Neural cell (in vitro differentiated cells): ENCODE data around the gene ARMC9. TPM values are rescaled to one million over a fixed set of nuclear protein-coding genes. Genes with fewer than 3 reads are reported as not detected.
"Not testable (repeated sequence)": the region's sequence is repeated elsewhere in the genome, so short reads cannot be mapped to it uniquely, and the experiment has no call there.

Experiments
- H2AFZ ChIP-seq: fragments of 200-600, 300-800 bp; sonication (generic), shearing (Covaris generic); 2 replicates; pipeline ENCODE4 v1.6.0; 2014; ENCODE audit warnings: low read depth, mild to moderate bottlenecking, antibody characterized with exemption, low read length, moderate library complexity
- H3F3A ChIP-seq: fragments of 200-600 bp; shearing (Covaris generic); 2 replicates; pipeline ENCODE4 v1.6.1; 2016; ENCODE audit warnings: mild to moderate bottlenecking, moderate library complexity, mixed read lengths, antibody characterized with exemption, low read length; ENCODE audit not compliant: insufficient read depth, poor library complexity, severe bottlenecking
- H3K27ac ChIP-seq: fragments of 200-600, 300-800 bp; sonication (generic), shearing (Covaris generic); 2 replicates; pipeline ENCODE4 v1.5.1; 2014; ENCODE audit warnings: mild to moderate bottlenecking, low read length, moderate library complexity
- H3K27me3 ChIP-seq: fragments of 300-800, 200-600 bp; sonication (generic), shearing (Covaris generic); 2 replicates; pipeline ENCODE4 v1.6.0; 2014; ENCODE audit warnings: mild to moderate bottlenecking, low read depth, low read length, moderate library complexity; ENCODE audit not compliant: insufficient read depth
- H3K36me3 ChIP-seq: fragments of 300-800, 200-600 bp; sonication (generic), shearing (Covaris generic); 2 replicates; pipeline ENCODE4 v1.5.1; 2014; ENCODE audit warnings: mild to moderate bottlenecking, antibody characterized with exemption, low read length, moderate library complexity; ENCODE audit not compliant: insufficient read depth
- H3K4me2 ChIP-seq: fragments of 300-800, 200-600 bp; sonication (generic), shearing (Covaris generic); 2 replicates; pipeline ENCODE4 v1.6.0; 2014; ENCODE audit warnings: mild to moderate bottlenecking, low read length
- H3K4me3 ChIP-seq: fragments of 300-800, 200-600 bp; sonication (generic), shearing (Covaris generic); 2 replicates; pipeline ENCODE4 v1.5.1; 2014; ENCODE audit warnings: mild to moderate bottlenecking, low read length, moderate library complexity
- H3K79me2 ChIP-seq: fragments of 200-600 bp; shearing (Covaris generic); replicated peaks from 2 replicates; pipeline ENCODE4 v1.6.0; 2014; ENCODE audit warnings: mild to moderate bottlenecking, low read length, moderate library complexity; ENCODE audit not compliant: insufficient read depth
- H3K9ac ChIP-seq: fragments of 300-800, 200-600 bp; sonication (generic), shearing (Covaris generic); 2 replicates; pipeline ENCODE4 v1.6.1; 2016; ENCODE audit warnings: mild to moderate bottlenecking, low read length, mixed read lengths
- H3K9me2 ChIP-seq: fragments of 200-600 bp; shearing (Covaris generic); 2 replicates; pipeline ENCODE4 v1.6.1; 2016; ENCODE audit warnings: mild to moderate bottlenecking, low read length, mixed read lengths; ENCODE audit not compliant: insufficient read depth
- H3K9me3 ChIP-seq: fragments of 200-600, 300-800 bp; sonication (generic), shearing (Covaris generic); 2 replicates; pipeline ENCODE4 v1.6.1; 2016; ENCODE audit warnings: mild to moderate bottlenecking, mixed run types, low read length, moderate library complexity, mixed read lengths
- H4K20me1 ChIP-seq: fragments of 200-600 bp; shearing (Covaris generic); 2 replicates; pipeline ENCODE4 v1.6.1; 2016; ENCODE audit warnings: mild to moderate bottlenecking, mixed run types; ENCODE audit not compliant: insufficient read depth
- EP300 ChIP-seq: fragments of 450-650 bp; conservative IDR thresholded peaks from 2 replicates; pipeline ENCODE4 v1.6.1; 2014; ENCODE audit warnings: antibody characterized with exemption, mild to moderate bottlenecking, moderate library complexity; ENCODE audit not compliant: poor library complexity, severe bottlenecking
- EZH2 ChIP-seq: fragments of 200-600, 300-800 bp; shearing (Covaris generic), sonication (generic); IDR thresholded peaks from 2 replicates; pipeline ENCODE4 v1.6.1; 2014; ENCODE audit warnings: antibody characterized with exemption, low read length, borderline replicate concordance, mild to moderate bottlenecking; ENCODE audit not compliant: insufficient read depth, poor library complexity, severe bottlenecking
- MXI1 ChIP-seq: fragments of 450-650 bp; conservative IDR thresholded peaks from 2 replicates; pipeline ENCODE4 v1.6.1; 2014; ENCODE audit warnings: antibody characterized with exemption, mild to moderate bottlenecking; ENCODE audit not compliant: poor library complexity, severe bottlenecking
- POLR2AphosphoS5 ChIP-seq: IDR thresholded peaks from 2 replicates; pipeline ENCODE4 v1.6.1; 2012
- RAD21 ChIP-seq: fragments of 450-650 bp; conservative IDR thresholded peaks from 2 replicates; pipeline ENCODE4 v1.6.1; 2014; ENCODE audit warnings: antibody characterized with exemption, mild to moderate bottlenecking, moderate library complexity
- SMC3 ChIP-seq: fragments of 450-650 bp; conservative IDR thresholded peaks from 2 replicates; pipeline ENCODE4 v1.6.1; 2014; ENCODE audit warnings: antibody characterized with exemption, mild to moderate bottlenecking, moderate library complexity; ENCODE audit not compliant: poor library complexity
- TAF1 ChIP-seq: IDR thresholded peaks from 2 replicates; pipeline ENCODE4 v1.6.1; 2012; ENCODE audit warnings: low read depth
- polyA plus RNA-seq: library from polyadenylated mRNA; depleted of rRNA; stranded (reverse); fragments of >200 nt; gene quantifications from 2 replicates; pipeline ENCODE4 v1.2.3, GENCODE V29; 2014
- TF ChIP-seq, protein P1 (sequence below): fragments of 450-650 bp; IDR thresholded peaks from 2 replicates; pipeline ENCODE4 v1.5.1; 2014; ENCODE audit warnings: antibody characterized with exemption, mild to moderate bottlenecking, moderate library complexity; ENCODE audit not compliant: poor library complexity, severe bottlenecking
- TF ChIP-seq, protein P2 (sequence below): IDR thresholded peaks from 2 replicates; pipeline ENCODE4 v1.6.1; 2012; ENCODE audit warnings: borderline replicate concordance

ARMC9 gene
- polyA plus RNA-seq, 1 donor from 2014 or later = 13.9 TPM

- Histone ChIP-seq H3K79me2 (no peaks in the 10 kb centered on the region), H3K9me3 (no peaks in the 10 kb centered on the region), H3K9ac (no peak overlapping the region), H4K20me1 (no peaks in the 10 kb centered on the region), H3F3A (no peaks in the 10 kb centered on the region), H3K27ac (no peak overlapping the region), H3K36me3 (no peaks in the 10 kb centered on the region), H3K4me3 (no peak overlapping the region), H3K4me2 (no peak overlapping the region), H3K27me3 (no peaks in the 10 kb centered on the region), H2AFZ (no peak overlapping the region), H3K9me2 (no peaks in the 10 kb centered on the region)
- no peak for TF ChIP-seq EP300
- TF ChIP-seq TAF1 = no peak
- TF ChIP-seq, protein P1, sequence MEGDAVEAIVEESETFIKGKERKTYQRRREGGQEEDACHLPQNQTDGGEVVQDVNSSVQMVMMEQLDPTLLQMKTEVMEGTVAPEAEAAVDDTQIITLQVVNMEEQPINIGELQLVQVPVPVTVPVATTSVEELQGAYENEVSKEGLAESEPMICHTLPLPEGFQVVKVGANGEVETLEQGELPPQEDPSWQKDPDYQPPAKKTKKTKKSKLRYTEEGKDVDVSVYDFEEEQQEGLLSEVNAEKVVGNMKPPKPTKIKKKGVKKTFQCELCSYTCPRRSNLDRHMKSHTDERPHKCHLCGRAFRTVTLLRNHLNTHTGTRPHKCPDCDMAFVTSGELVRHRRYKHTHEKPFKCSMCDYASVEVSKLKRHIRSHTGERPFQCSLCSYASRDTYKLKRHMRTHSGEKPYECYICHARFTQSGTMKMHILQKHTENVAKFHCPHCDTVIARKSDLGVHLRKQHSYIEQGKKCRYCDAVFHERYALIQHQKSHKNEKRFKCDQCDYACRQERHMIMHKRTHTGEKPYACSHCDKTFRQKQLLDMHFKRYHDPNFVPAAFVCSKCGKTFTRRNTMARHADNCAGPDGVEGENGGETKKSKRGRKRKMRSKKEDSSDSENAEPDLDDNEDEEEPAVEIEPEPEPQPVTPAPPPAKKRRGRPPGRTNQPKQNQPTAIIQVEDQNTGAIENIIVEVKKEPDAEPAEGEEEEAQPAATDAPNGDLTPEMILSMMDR = no peak
- no peak for TF ChIP-seq MXI1
- TF ChIP-seq POLR2AphosphoS5 = no peak
- no peak for TF ChIP-seq RAD21
- TF ChIP-seq EZH2 = no peak
- no peak for TF ChIP-seq SMC3
These were observed 22.4 kb upstream of the ARMC9 start for GRCh38 chr2:231176066-231176465.

GRCh38 chr2:231177156-231178025 is 21.0 kb upstream of the ARMC9 start:
- H3F3A ChIP-seq = no peaks in the 10 kb centered on the region

GRCh38 chr2:231178805-231179204 is 19.6 kb upstream of the ARMC9 start:
- H3K36me3 ChIP-seq, H3K27ac ChIP-seq, H3K9me2 ChIP-seq, H3F3A ChIP-seq, H3K9ac ChIP-seq, H3K27me3 ChIP-seq, H3K79me2 ChIP-seq, H3K4me2 ChIP-seq, H3K4me3 ChIP-seq, H3K9me3 ChIP-seq, H2AFZ ChIP-seq, H4K20me1 ChIP-seq: not testable (repeated sequence)

More at GRCh38 chr2:231177156-231178025, 21.0 kb upstream of the ARMC9 start:
- no peaks in the 10 kb centered on the region for H4K20me1 ChIP-seq
- no peaks in the 10 kb centered on the region for H3K9me2 ChIP-seq
- H3K9me3 ChIP-seq = no peaks in the 10 kb centered on the region
- H3K4me2 ChIP-seq = no peak overlapping the region
- H3K27me3 ChIP-seq = no peaks in the 10 kb centered on the region
- no peak overlapping the region for H3K27ac ChIP-seq
- H3K79me2 ChIP-seq = no peaks in the 10 kb centered on the region
- no peak overlapping the region for H3K9ac ChIP-seq
- H2AFZ ChIP-seq = no peak overlapping the region
- H3K36me3 ChIP-seq = no peaks in the 10 kb centered on the region
- no peak for TF ChIP-seq RAD21
- no peak for TF ChIP-seq MXI1
- TF ChIP-seq, protein P2, sequence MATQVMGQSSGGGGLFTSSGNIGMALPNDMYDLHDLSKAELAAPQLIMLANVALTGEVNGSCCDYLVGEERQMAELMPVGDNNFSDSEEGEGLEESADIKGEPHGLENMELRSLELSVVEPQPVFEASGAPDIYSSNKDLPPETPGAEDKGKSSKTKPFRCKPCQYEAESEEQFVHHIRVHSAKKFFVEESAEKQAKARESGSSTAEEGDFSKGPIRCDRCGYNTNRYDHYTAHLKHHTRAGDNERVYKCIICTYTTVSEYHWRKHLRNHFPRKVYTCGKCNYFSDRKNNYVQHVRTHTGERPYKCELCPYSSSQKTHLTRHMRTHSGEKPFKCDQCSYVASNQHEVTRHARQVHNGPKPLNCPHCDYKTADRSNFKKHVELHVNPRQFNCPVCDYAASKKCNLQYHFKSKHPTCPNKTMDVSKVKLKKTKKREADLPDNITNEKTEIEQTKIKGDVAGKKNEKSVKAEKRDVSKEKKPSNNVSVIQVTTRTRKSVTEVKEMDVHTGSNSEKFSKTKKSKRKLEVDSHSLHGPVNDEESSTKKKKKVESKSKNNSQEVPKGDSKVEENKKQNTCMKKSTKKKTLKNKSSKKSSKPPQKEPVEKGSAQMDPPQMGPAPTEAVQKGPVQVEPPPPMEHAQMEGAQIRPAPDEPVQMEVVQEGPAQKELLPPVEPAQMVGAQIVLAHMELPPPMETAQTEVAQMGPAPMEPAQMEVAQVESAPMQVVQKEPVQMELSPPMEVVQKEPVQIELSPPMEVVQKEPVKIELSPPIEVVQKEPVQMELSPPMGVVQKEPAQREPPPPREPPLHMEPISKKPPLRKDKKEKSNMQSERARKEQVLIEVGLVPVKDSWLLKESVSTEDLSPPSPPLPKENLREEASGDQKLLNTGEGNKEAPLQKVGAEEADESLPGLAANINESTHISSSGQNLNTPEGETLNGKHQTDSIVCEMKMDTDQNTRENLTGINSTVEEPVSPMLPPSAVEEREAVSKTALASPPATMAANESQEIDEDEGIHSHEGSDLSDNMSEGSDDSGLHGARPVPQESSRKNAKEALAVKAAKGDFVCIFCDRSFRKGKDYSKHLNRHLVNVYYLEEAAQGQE = no peak
- TF ChIP-seq POLR2AphosphoS5 = no peak
- TF ChIP-seq EZH2 = no peak
- TF ChIP-seq TAF1 = no peak
- no peak for TF ChIP-seq SMC3
- TF ChIP-seq, protein P1 = no peak
- no peak for TF ChIP-seq EP300
- H3K4me3 ChIP-seq = no peak overlapping the region
